HL-60 (cell line): ENCODE data around the gene RAB1B.

Experiments used
- CTCF ChIP-seq: IDR thresholded peaks from one replicate; pipeline ENCODE4 v1.5.1; 2011; ENCODE audit warnings: low read length, control low read depth, inconsistent platforms; ENCODE audit not compliant: insufficient read depth
- GABPA ChIP-seq: IDR thresholded peaks from 2 replicates; pipeline ENCODE4 v1.6.1; 2012; ENCODE audit warnings: low read depth
- POLR2AphosphoS5 ChIP-seq: IDR thresholded peaks from 2 replicates; pipeline ENCODE4 v1.6.1; 2012; ENCODE audit warnings: low read depth
- SPI1 ChIP-seq: IDR thresholded peaks from 2 replicates; pipeline ENCODE4 v1.6.1; 2012; ENCODE audit warnings: low read depth, mild to moderate bottlenecking, borderline replicate concordance
- TF ChIP-seq, protein P1 (sequence below): IDR thresholded peaks from 2 replicates; pipeline ENCODE4 v1.6.1; 2012; ENCODE audit warnings: low read depth; ENCODE audit not compliant: insufficient replicate concordance

- no peak for TF ChIP-seq CTCF
- no peak for TF ChIP-seq POLR2AphosphoS5
- TF ChIP-seq GABPA: no peak
- TF ChIP-seq, protein P1, sequence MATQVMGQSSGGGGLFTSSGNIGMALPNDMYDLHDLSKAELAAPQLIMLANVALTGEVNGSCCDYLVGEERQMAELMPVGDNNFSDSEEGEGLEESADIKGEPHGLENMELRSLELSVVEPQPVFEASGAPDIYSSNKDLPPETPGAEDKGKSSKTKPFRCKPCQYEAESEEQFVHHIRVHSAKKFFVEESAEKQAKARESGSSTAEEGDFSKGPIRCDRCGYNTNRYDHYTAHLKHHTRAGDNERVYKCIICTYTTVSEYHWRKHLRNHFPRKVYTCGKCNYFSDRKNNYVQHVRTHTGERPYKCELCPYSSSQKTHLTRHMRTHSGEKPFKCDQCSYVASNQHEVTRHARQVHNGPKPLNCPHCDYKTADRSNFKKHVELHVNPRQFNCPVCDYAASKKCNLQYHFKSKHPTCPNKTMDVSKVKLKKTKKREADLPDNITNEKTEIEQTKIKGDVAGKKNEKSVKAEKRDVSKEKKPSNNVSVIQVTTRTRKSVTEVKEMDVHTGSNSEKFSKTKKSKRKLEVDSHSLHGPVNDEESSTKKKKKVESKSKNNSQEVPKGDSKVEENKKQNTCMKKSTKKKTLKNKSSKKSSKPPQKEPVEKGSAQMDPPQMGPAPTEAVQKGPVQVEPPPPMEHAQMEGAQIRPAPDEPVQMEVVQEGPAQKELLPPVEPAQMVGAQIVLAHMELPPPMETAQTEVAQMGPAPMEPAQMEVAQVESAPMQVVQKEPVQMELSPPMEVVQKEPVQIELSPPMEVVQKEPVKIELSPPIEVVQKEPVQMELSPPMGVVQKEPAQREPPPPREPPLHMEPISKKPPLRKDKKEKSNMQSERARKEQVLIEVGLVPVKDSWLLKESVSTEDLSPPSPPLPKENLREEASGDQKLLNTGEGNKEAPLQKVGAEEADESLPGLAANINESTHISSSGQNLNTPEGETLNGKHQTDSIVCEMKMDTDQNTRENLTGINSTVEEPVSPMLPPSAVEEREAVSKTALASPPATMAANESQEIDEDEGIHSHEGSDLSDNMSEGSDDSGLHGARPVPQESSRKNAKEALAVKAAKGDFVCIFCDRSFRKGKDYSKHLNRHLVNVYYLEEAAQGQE: no peak
- TF ChIP-seq SPI1: no peak
Measured at GRCh38 chr11:66322732-66323427, 54.4 kb downstream of the RAB1B start.
